ENCODE measurements around the gene UNC80.

GRCh38 chr2:209772290-209772685, 656 bp downstream of the UNC80 start:
- no peak for TF ChIP-seq CTCF (IDR thresholded peaks at IDR 0.05)
- no peak for TF ChIP-seq SP1 (CRISPR knock-in tag; conservative IDR thresholded peaks at IDR 0.05)
- no peak for TF ChIP-seq ZNF263 (CRISPR knock-in tag; IDR thresholded peaks at IDR 0.05; ENCODE audit: low read depth)
- TF ChIP-seq ERG (CRISPR knock-in tag; IDR thresholded peaks at IDR 0.05) = no peak
- no peak for TF ChIP-seq KAT7 (CRISPR knock-in tag; IDR thresholded peaks at IDR 0.05; ENCODE audit: borderline replicate concordance)
- TF ChIP-seq NR2C2 (CRISPR knock-in tag; IDR thresholded peaks at IDR 0.05) = no peak
- TF ChIP-seq MAX (CRISPR knock-in tag; IDR thresholded peaks at IDR 0.05) = no peak
- TF ChIP-seq ATF2 (CRISPR knock-in tag; IDR thresholded peaks at IDR 0.05; ENCODE audit: borderline replicate concordance, low read depth) = no peak

Data from WTC11 (cell line).